A549 (cell line): ENCODE data around the gene MAGI2.

Experiments used
- BCL3 ChIP-seq: fragments of >200 bp; sonication (Bioruptor Twin); formaldehyde crosslinking; IDR thresholded peaks from 3 replicates; pipeline ENCODE4 v1.6.1; 2016
- CTCF ChIP-seq: fragments of >200 bp; sonication (Bioruptor Twin); formaldehyde crosslinking; IDR thresholded peaks from 3 replicates; pipeline ENCODE4 v1.5.1; 2016
- EP300 ChIP-seq, 2 experiments: fragments of >200 bp; sonication (Bioruptor Twin); formaldehyde crosslinking; IDR thresholded peaks; 2 replicates in 1 of 2; 3 replicates in 1 of 2; pipeline ENCODE4 v1.6.1; 2016 to 2017
- ESRRA ChIP-seq: fragments of 150-350 bp; IDR thresholded peaks from 2 replicates; pipeline ENCODE4 v1.6.1; 2014; ENCODE audit warnings: mild to moderate bottlenecking, low read length, borderline replicate concordance
- FOXS1 ChIP-seq: fragments of 250-450 bp; sonication (Bioruptor Pico); IDR thresholded peaks from 2 replicates; pipeline ENCODE4 v1.5.0; 2020; ENCODE audit warnings: mild to moderate bottlenecking, moderate library complexity
- JUNB ChIP-seq: fragments of >200 bp; sonication (Bioruptor Twin); formaldehyde crosslinking; IDR thresholded peaks from 2 replicates; pipeline ENCODE4 v1.6.1; 2016
- MAX ChIP-seq: IDR thresholded peaks from 2 replicates; pipeline ENCODE4 v1.6.1; 2012
- NPAS2 ChIP-seq: fragments of 250-450 bp; sonication (Bioruptor Pico); IDR thresholded peaks from 2 replicates; pipeline ENCODE4 v1.8.0; 2022; ENCODE audit warnings: mild to moderate bottlenecking, moderate library complexity, borderline replicate concordance
- PHF8 ChIP-seq: fragments of 200-600 bp; sonication (generic); IDR thresholded peaks from 2 replicates; pipeline ENCODE4 v1.6.1; 2016; ENCODE audit warnings: low read depth, mild to moderate bottlenecking, antibody characterized with exemption, moderate library complexity, borderline replicate concordance
- POLR2A ChIP-seq: IDR thresholded peaks from 2 replicates; pipeline ENCODE4 v1.6.1; 2012; ENCODE audit warnings: mild to moderate bottlenecking, low read length
- RCOR1 ChIP-seq: fragments of 150-350 bp; IDR thresholded peaks from 2 replicates; pipeline ENCODE4 v1.6.1; 2014; ENCODE audit warnings: antibody characterized with exemption, low read length, low read depth
- SMC3 ChIP-seq: fragments of >200 bp; sonication (Bioruptor Twin); formaldehyde crosslinking; IDR thresholded peaks from 3 replicates; pipeline ENCODE4 v1.6.1; 2018; ENCODE audit warnings: inconsistent platforms
- TP53 ChIP-seq: fragments of 250-450 bp; sonication (Bioruptor Pico); IDR thresholded peaks from 2 replicates; pipeline ENCODE4 v1.5.0; 2021; ENCODE audit warnings: mild to moderate bottlenecking, moderate library complexity

GRCh38 chr7:79401254-79401653 lies 52.2 kb downstream of the MAGI2 start:
- no peak for TF ChIP-seq POLR2A
- TF ChIP-seq CTCF: no peak
- no peak for TF ChIP-seq MAX
- no peak for TF ChIP-seq EP300 (IDR thresholded peaks at IDR 0.05)
- no peak for TF ChIP-seq TP53 (CRISPR knock-in tag)
- TF ChIP-seq NPAS2 (CRISPR knock-in tag): no peak
- TF ChIP-seq PHF8: no peak
- no peak for TF ChIP-seq RCOR1
- TF ChIP-seq JUNB: no peak
- TF ChIP-seq ESRRA: no peak
- no peak for TF ChIP-seq SMC3
- no peak for TF ChIP-seq FOXS1 (CRISPR knock-in tag)
- no peak for TF ChIP-seq BCL3
